H1 (cell line): ENCODE data around the gene ADPRH. TPM values are rescaled to one million over a fixed set of nuclear protein-coding genes. Genes with fewer than 3 reads are reported as not detected.
A peak's percentile ranks its signal among the peaks of the same experiment; 100 is the strongest.

Experiments used
- CTCF ChIA-PET: fragments of 300-600 bp; sonication (Branson Sonifier 250); formaldehyde crosslinking; loops from one replicate; lab custom pipeline; 2021; ENCODE audit not compliant: partially characterized antibody; lab: Charles Lee
- POLR2A ChIA-PET: fragments of 300-600 bp; sonication (Branson Sonifier 250); formaldehyde crosslinking; loops from one replicate; lab custom pipeline; 2021; ENCODE audit warnings: inconsistent platforms; ENCODE audit not compliant: partially characterized antibody; lab: Charles Lee
- DNase-seq, 2 experiments: peaks; one replicate each; pipeline versions ENCODE4 v3.0.0 to v3.0.0-alpha.2; 2010 to 2022; ENCODE audit warnings: low spot score in 2 of 2, low read depth in 1 of 2, mixed read lengths in 1 of 2
- FAIRE-seq: peaks from 2 replicates; lab custom pipeline; 2011; peaks lifted over from hg19 to GRCh38; lab: Jason Lieb, UNC
- H2AFZ ChIP-seq: 2 replicates; pipeline ENCODE4 v1.8.1; 2012; ENCODE audit warnings: low read length, inconsistent platforms
- H2AK5ac ChIP-seq: 2 replicates; pipeline ENCODE4 v1.6.1; 2013; ENCODE audit warnings: low read depth, low read length
- H2BK120ac ChIP-seq: replicated peaks from 2 replicates; pipeline ENCODE3; 2013; ENCODE audit warnings: low read depth, low read length, inconsistent platforms
- H2BK12ac ChIP-seq: 2 replicates; pipeline ENCODE4 v1.6.1; 2013; ENCODE audit warnings: low read depth, low read length
- H2BK15ac ChIP-seq: 2 replicates; pipeline ENCODE4 v1.6.1; 2013; ENCODE audit warnings: low read length
- H2BK20ac ChIP-seq: 2 replicates; pipeline ENCODE4 v1.6.1; 2013; ENCODE audit warnings: low read length
- H2BK5ac ChIP-seq: 2 replicates; pipeline ENCODE4 v1.6.1; 2013; ENCODE audit warnings: low read depth, low read length
- H3K14ac ChIP-seq: 2 replicates; pipeline ENCODE4 v1.6.1; 2013; ENCODE audit warnings: inconsistent platforms; ENCODE audit not compliant: insufficient read length
- H3K18ac ChIP-seq: 2 replicates; pipeline ENCODE4 v1.6.1; 2013; ENCODE audit warnings: low read length; ENCODE audit errors: extremely low read depth
- H3K23ac ChIP-seq: 2 replicates; pipeline ENCODE4 v1.6.1; 2013; ENCODE audit warnings: inconsistent platforms; ENCODE audit not compliant: insufficient read length
- H3K23me2 ChIP-seq: 2 replicates; pipeline ENCODE4 v1.6.1; 2013; ENCODE audit warnings: low read depth, low read length
- H3K27ac ChIP-seq: 2 replicates; pipeline ENCODE4 v1.6.1; 2011; ENCODE audit warnings: low read depth, low read length, inconsistent platforms
- H3K27me3 ChIP-seq, 4 experiments: replicated peaks in 1 of 4; 1 replicate in 1 of 4; 2 replicates in 3 of 4; pipeline versions ENCODE4 v1.6.1 to v1.8.1; 2011 to 2013; ENCODE audit warnings: low read length in 3 of 4, mild to moderate bottlenecking in 3 of 4, inconsistent platforms in 2 of 4, mixed read lengths in 2 of 4, moderate library complexity in 1 of 4; ENCODE audit not compliant: control insufficient read depth in 3 of 4, insufficient read depth in 3 of 4; ENCODE audit errors: extremely low read depth in 1 of 4
- H3K36me3 ChIP-seq, 4 experiments: 2 replicates each; pipeline versions ENCODE4 v1.6.1 to v1.8.1; 2011 to 2013; ENCODE audit warnings: mild to moderate bottlenecking in 4 of 4, low read length in 3 of 4, moderate library complexity in 2 of 4, control low read depth in 1 of 4, inconsistent platforms in 1 of 4; ENCODE audit not compliant: insufficient read depth in 4 of 4, control insufficient read depth in 2 of 4
- H3K4ac ChIP-seq: replicated peaks from 2 replicates; pipeline ENCODE3; 2013; ENCODE audit warnings: low read length, low read depth, mixed read lengths, inconsistent platforms; ENCODE audit not compliant: insufficient read length
- H3K4me1 ChIP-seq, 4 experiments: replicated peaks in 1 of 4; 1 replicate in 1 of 4; 2 replicates in 3 of 4; pipeline versions ENCODE4 v1.6.1 to v1.8.1; 2011 to 2013; ENCODE audit warnings: low read length in 3 of 4, inconsistent platforms in 2 of 4, mixed read lengths in 1 of 4; ENCODE audit not compliant: insufficient read depth in 4 of 4, control insufficient read depth in 3 of 4
- H3K4me2 ChIP-seq, 2 experiments: 2 replicates each; pipeline versions ENCODE4 v1.6.1 to v1.8.1; 2011 to 2013; ENCODE audit warnings: low read depth in 2 of 2, low read length in 2 of 2, control low read depth in 1 of 2, inconsistent platforms in 1 of 2, mild to moderate bottlenecking in 1 of 2; ENCODE audit not compliant: insufficient read depth in 1 of 2
- H3K4me3 ChIP-seq, 4 experiments: fragments of 200-600, 300-600 bp in 1 of 4; sonication (generic), shearing (Covaris generic), sonication (Bioruptor Twin) in 1 of 4; 2 replicates each; pipeline versions ENCODE4 v1.5.1 to v1.8.1; 2011 to 2016; ENCODE audit warnings: low read length in 4 of 4, low read depth in 3 of 4, control low read depth in 2 of 4, inconsistent platforms in 2 of 4, mild to moderate bottlenecking in 2 of 4, mixed read lengths in 1 of 4, moderate library complexity in 1 of 4; ENCODE audit not compliant: insufficient read depth in 2 of 4; ENCODE audit errors: extremely low read depth in 1 of 4
- H3K56ac ChIP-seq: replicated peaks from 2 replicates; pipeline ENCODE3; 2013; ENCODE audit warnings: low read depth, mild to moderate bottlenecking, mixed read lengths, low read length, inconsistent platforms; ENCODE audit not compliant: insufficient read length
- H3K79me1 ChIP-seq: 2 replicates; pipeline ENCODE4 v1.6.1; 2013; ENCODE audit warnings: low read depth, low read length, control low read depth
- H3K79me2 ChIP-seq, 2 experiments: 2 replicates each; pipeline versions ENCODE4 v1.6.1 to v1.8.1; 2012 to 2013; ENCODE audit warnings: low read length in 2 of 2, mild to moderate bottlenecking in 2 of 2, inconsistent platforms in 1 of 2; ENCODE audit not compliant: insufficient read depth in 2 of 2, control insufficient read depth in 1 of 2
- H3K9ac ChIP-seq, 4 experiments: replicated peaks in 1 of 4; 1 replicate in 1 of 4; 2 replicates in 3 of 4; pipeline versions ENCODE4 v1.6.1 to v1.8.1; 2011 to 2013; ENCODE audit warnings: low read depth in 3 of 4, low read length in 3 of 4, control low read depth in 2 of 4, mild to moderate bottlenecking in 2 of 4, moderate library complexity in 2 of 4, inconsistent platforms in 1 of 4; ENCODE audit errors: extremely low read depth in 1 of 4
- H3K9me3 ChIP-seq, 2 experiments: 2 replicates each; pipeline versions ENCODE4 v1.6.1 to v1.8.1; 2012 to 2013; ENCODE audit warnings: mild to moderate bottlenecking in 2 of 2, moderate library complexity in 2 of 2, control low read depth in 1 of 2, inconsistent platforms in 1 of 2, low read depth in 1 of 2, low read length in 1 of 2, mixed read lengths in 1 of 2; ENCODE audit not compliant: insufficient read depth in 2 of 2
- H4K20me1 ChIP-seq, 2 experiments: replicated peaks in 1 of 2; 2 replicates each; pipeline versions ENCODE3 to v1.8.1; 2011 to 2013; ENCODE audit warnings: inconsistent platforms in 2 of 2, low read length in 2 of 2, mild to moderate bottlenecking in 1 of 2; ENCODE audit not compliant: insufficient read depth in 2 of 2, control insufficient read depth in 1 of 2
- H4K5ac ChIP-seq: 2 replicates; pipeline ENCODE4 v1.6.1; 2013; ENCODE audit warnings: low read length, low read depth, mixed read lengths, inconsistent platforms; ENCODE audit not compliant: insufficient read length
- H4K8ac ChIP-seq: 2 replicates; pipeline ENCODE4 v1.8.0; 2013; ENCODE audit warnings: mild to moderate bottlenecking, moderate library complexity, low read length, inconsistent platforms; ENCODE audit not compliant: insufficient read depth; ENCODE audit errors: extremely low read depth
- H4K91ac ChIP-seq: replicated peaks from 2 replicates; pipeline ENCODE3; 2013; ENCODE audit warnings: low read length, mixed read lengths, inconsistent platforms; ENCODE audit not compliant: insufficient read length
- ASH2L ChIP-seq: fragments of 200-600, 300-600 bp; sonication (generic); IDR thresholded peaks from one replicate; pipeline ENCODE4 v1.7.1; 2017; ENCODE audit warnings: low read length
- NRF1 ChIP-seq: IDR thresholded peaks from 2 replicates; pipeline ENCODE4 v1.6.1; 2011; ENCODE audit warnings: mild to moderate bottlenecking, low read depth, low read length, improper control_type of control experiment
- POLR2A ChIP-seq, 2 experiments: IDR thresholded peaks; 1 replicate in 1 of 2; 2 replicates in 1 of 2; pipeline ENCODE4 v1.6.1; 2011; ENCODE audit warnings: low read depth in 2 of 2, low read length in 2 of 2, mild to moderate bottlenecking in 2 of 2; ENCODE audit errors: control extremely low read depth in 1 of 2
- RNF2 ChIP-seq: fragments of 200-900, 300-1000 bp; sonication (generic); IDR thresholded peaks from 2 replicates; pipeline ENCODE4 v1.7.1; 2016; ENCODE audit warnings: borderline replicate concordance, low read depth, mild to moderate bottlenecking, antibody characterized with exemption, low read length; ENCODE audit not compliant: poor library complexity, severe bottlenecking; ENCODE audit errors: missing control alignments
- SIN3A ChIP-seq, 2 experiments: IDR thresholded peaks in 1 of 2; conservative IDR thresholded peaks in 1 of 2; 2 replicates each; pipeline ENCODE4 v1.6.1; 2011 to 2012; ENCODE audit warnings: low read length in 2 of 2, improper control_type of control experiment in 1 of 2, low read depth in 1 of 2, mild to moderate bottlenecking in 1 of 2
- SIX5 ChIP-seq: IDR thresholded peaks from 2 replicates; pipeline ENCODE4 v1.6.1; 2011; ENCODE audit warnings: mild to moderate bottlenecking, low read depth, low read length
- TBP ChIP-seq: IDR thresholded peaks from 2 replicates; pipeline ENCODE4 v1.6.1; 2011; ENCODE audit warnings: low read depth, low read length, improper control_type of control experiment
- TEAD4 ChIP-seq: IDR thresholded peaks from 2 replicates; pipeline ENCODE4 v1.6.1; 2012; ENCODE audit warnings: low read depth, low read length, inconsistent platforms, mixed read lengths
- WGBS, 2 experiments: shearing (Covaris generic) in 1 of 2; methylation state at CpG; one replicate each; pipeline versions ENCODE4 v1.1.6 to v1.1.7; 2013 to 2015; ENCODE audit warnings: low lambda C conversion rate in 2 of 2, mixed read lengths in 2 of 2, inconsistent platforms in 1 of 2, low coverage in 1 of 2, missing lambda C conversion rate in 1 of 2; ENCODE audit not compliant: insufficient replicate concordance in 2 of 2, insufficient coverage in 1 of 2, insufficient read length in 1 of 2; ENCODE audit errors: extremely low coverage in 1 of 2, missing lambda C conversion rate in 1 of 2; 5-methylcytosine and 5-hydroxymethylcytosine counted together
- polyA plus RNA-seq, 7 experiments: library from polyadenylated mRNA; depleted of rRNA in 3 of 7; stranded (reverse) in 5 of 7; unstranded in 2 of 7; fragments of >200 nt in 5 of 7; fragments of 200-250 nt in 2 of 7; gene quantifications; 1 replicate in 5 of 7; 2 replicates in 1 of 7; 4 replicates in 1 of 7; pipeline versions ENCODE4 v1.2.1 to v1.2.3, GENCODE V29; 2011 to 2013; ENCODE audit warnings: missing spikeins in 2 of 7, mixed read lengths in 2 of 7
- total RNA-seq: library from RNA; stranded (reverse); fragmentation: NEBNext Ultra II Directional; extraction: Animal tissue kit (Norgen Biotek cat#: 25700); gene quantifications from 2 replicates; pipeline ENCODE4 v1.2.1, GENCODE V29; 2021

Gene ADPRH
- total and polyA plus RNA-seq, 2 of the 8 experiments (the other 6 are each of a cell fraction or from before 2014, with no cell fraction given) = 2.6 to 4.2 TPM

DNA sequence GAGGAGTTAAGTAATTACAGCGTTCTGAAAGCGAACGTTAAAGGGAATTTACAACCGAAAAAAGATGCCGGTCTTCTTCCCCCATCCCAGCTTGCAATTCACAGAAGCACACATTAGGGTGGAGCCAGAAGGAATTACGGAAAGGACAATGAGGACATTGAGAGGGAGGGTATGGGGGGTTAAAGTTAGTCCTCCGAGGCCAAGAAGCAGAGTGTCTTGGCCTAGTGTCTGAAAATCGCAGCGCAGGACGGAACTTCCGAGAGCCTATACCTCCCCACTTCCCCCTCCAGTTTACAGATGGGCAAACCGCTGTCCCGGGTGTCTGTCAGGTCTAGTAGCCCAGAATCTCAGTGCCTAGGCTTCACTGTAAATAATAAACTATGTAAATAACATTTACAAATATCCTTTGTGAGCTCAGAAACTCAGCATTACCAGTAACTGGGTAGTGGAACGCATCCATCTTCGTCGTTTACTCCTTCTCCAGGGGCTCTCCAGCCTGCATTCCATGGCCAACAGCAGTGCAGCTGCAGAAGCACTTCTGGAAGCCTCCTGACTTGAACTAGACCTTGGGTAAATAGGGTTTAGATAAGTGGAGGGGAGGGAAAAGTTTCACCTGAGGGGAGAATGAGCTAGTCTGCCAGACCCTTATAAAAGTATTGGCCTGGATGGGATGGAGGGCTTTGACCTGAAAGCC is 922 bp downstream of the ADPRH start:
- H3K79me1 ChIP-seq = no peaks in the 10 kb centered on the region
- H3K56ac ChIP-seq = no peak overlapping the region
- H3K4me2 ChIP-seq = peak overlapping the region; percentile 95 to 98
- CTCF ChIA-PET = interaction anchor here (0.7 to 1.5 kb wide), 5 partner anchors 16 to 162 kb away, joined by 3 to 4 read pairs (median 4); no protein-coding TSS in a partner anchor
- 0 out of 2 replicates have a peak overlapping the region, but pooled peaks have one; percentile 81 for H2BK15ac ChIP-seq
- H3K4ac ChIP-seq = no peak overlapping the region
- H3K9ac ChIP-seq = peak overlapping the region in 3 of 4 experiments; percentile 69 to 83 (median 78); a peak in 6 of 7 replicates
- no peak overlapping the region for H2BK5ac ChIP-seq
- TF ChIP-seq TEAD4 (peak; percentile 51), TBP (peak; percentile 27; the same call in 1 of the 2 replicates), POLR2A (IDR thresholded peaks at IDR 0.05; ENCODE audit: control extremely low read depth in 1 of 2, low read depth in 2 of 2, low read length in 2 of 2) (peak in 1 of 2 experiments; percentile 33; a peak in 1 of 3 replicates), SIX5 (no peak), ASH2L (peak; percentile 14), NRF1 (no peak), SIN3A (conservative IDR thresholded peaks at IDR 0.05 in 1 of 2, IDR thresholded peaks at IDR 0.05 in 1 of 2; ENCODE audit: low read depth in 1 of 2, low read length in 2 of 2) (no peak; a peak in 1 of 4 replicates), RNF2 (no peak)
- TF ChIP-seq, all 59 proteins: peak for 4
- Histone ChIP-seq H2BK120ac (no peak overlapping the region), H3K23ac (no peak overlapping the region), H2BK20ac (peak overlapping the region; percentile 86; the same call in 1 of the 2 replicates), H3K4me3 (peak overlapping the region; percentile 61 to 83 (median 70)), H2BK12ac (peak overlapping the region; percentile 29), H3K79me2 (no peaks in the 10 kb centered on the region), H3K18ac (peak overlapping the region; percentile 97), H2AFZ (peak overlapping the region; percentile 93), H3K36me3 (no peaks in the 10 kb centered on the region), H2AK5ac (0 out of 2 replicates have a peak overlapping the region, but pooled peaks have one; percentile 13), H4K20me1 (no peaks in the 10 kb centered on the region), H3K4me1 (peaks cover 0 to 4% (median 4%) of the 10 kb centered on the region in 4 experiments; a peak in 4 of 7 replicates), H4K8ac (no peak overlapping the region; the same call in 1 of the 2 replicates), H3K9me3 (no peaks in the 10 kb centered on the region), H3K14ac (no peak overlapping the region), H3K27ac (no peak overlapping the region), H4K5ac (no peak overlapping the region), H3K27me3 (peaks cover 0 to 11% (median 8%) of the 10 kb centered on the region in 4 experiments; a peak in 4 of 7 replicates), H4K91ac (no peak overlapping the region), H3K23me2 (peaks cover 9% of the 10 kb centered on the region)
- POLR2A ChIA-PET = interaction anchor here (0.6 to 2.4 kb wide), 10 partner anchors 9 to 226 kb away, joined by 3 to 10 read pairs (median 4); partner anchors contain the start of genes CD80, TIMMDC1 and TMEM39A
- FAIRE-seq = peak; percentile 19
- peak in 1 of 2 experiments; percentile 54 for DNase-seq
- WGBS, 2 experiments = 20% methylated on average over 16 of the region's 16 CpGs; no CpG with 5 or more reads in 1 of the 2 experiments
